ENCODE results near the gene CCDC192. TPM values are rescaled to one million over a fixed set of nuclear protein-coding genes. Genes with fewer than 3 reads are reported as not detected.

The CCDC192 gene
- total RNA-seq, 1 donor from 2014 or later: not detected

DNA sequence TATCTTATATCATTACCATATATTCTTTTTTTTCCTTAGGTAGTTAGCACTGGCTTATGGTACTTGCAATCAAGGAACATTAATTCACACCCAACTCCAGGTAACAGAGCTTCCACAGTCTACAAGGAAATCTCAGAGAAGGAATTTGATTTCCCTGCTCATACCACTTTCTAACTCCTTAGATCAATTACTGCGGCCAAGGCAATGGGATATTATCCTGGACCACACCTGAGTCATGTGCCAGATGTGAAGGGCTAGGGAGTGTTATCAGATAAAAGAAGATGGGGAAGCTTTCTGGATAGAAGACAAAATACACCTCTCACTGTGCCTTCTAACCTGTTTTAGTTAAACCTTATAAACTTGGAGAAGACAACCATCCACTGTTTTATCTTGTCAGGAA is 181.2 kb downstream of the CCDC192 start:
- H3K4me3 ChIP-seq (ENCODE audit: low read depth, low read length): no peak overlapping the region
- no peak for DNase-seq (ENCODE audit: low read depth)
- no peaks in the 10 kb centered on the region for H3K36me3 ChIP-seq (ENCODE audit: control insufficient read depth, insufficient read depth, low read length)
- TF ChIP-seq, protein P1, sequence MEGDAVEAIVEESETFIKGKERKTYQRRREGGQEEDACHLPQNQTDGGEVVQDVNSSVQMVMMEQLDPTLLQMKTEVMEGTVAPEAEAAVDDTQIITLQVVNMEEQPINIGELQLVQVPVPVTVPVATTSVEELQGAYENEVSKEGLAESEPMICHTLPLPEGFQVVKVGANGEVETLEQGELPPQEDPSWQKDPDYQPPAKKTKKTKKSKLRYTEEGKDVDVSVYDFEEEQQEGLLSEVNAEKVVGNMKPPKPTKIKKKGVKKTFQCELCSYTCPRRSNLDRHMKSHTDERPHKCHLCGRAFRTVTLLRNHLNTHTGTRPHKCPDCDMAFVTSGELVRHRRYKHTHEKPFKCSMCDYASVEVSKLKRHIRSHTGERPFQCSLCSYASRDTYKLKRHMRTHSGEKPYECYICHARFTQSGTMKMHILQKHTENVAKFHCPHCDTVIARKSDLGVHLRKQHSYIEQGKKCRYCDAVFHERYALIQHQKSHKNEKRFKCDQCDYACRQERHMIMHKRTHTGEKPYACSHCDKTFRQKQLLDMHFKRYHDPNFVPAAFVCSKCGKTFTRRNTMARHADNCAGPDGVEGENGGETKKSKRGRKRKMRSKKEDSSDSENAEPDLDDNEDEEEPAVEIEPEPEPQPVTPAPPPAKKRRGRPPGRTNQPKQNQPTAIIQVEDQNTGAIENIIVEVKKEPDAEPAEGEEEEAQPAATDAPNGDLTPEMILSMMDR (IDR thresholded peaks at IDR 0.05; ENCODE audit: insufficient read depth, low read length, poor library complexity, severe bottlenecking): no peak
- no peaks in the 10 kb centered on the region for H3K27me3 ChIP-seq (ENCODE audit: control insufficient read depth, insufficient read depth, low read length)

DNA sequence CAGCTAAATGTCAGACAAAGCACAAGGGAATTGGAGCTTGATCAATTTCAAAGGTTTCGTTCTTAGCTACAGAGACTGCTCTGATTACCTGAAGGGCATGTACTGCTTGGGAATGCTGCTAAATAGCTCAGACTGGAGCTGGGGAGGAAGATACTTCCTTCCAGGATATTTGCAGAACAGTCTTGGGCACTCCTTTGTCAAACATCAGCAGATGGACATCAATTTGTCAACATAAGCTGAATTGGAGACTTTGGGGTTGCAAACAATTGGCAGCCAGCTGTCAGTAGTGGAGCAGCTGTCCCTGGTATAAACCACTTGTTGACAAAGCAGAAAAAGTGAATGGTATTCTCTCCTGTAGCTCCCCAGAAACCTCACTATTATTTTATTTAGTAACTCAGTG is 182.0 kb downstream of the CCDC192 start:
- Histone ChIP-seq H3K27me3 (ENCODE audit: control insufficient read depth, insufficient read depth, low read length) (no peaks in the 10 kb centered on the region), H3K4me3 (ENCODE audit: low read depth, low read length) (no peak overlapping the region)
- TF ChIP-seq, protein P1 (IDR thresholded peaks at IDR 0.05; ENCODE audit: insufficient read depth, low read length, poor library complexity, severe bottlenecking): no peak

DNA sequence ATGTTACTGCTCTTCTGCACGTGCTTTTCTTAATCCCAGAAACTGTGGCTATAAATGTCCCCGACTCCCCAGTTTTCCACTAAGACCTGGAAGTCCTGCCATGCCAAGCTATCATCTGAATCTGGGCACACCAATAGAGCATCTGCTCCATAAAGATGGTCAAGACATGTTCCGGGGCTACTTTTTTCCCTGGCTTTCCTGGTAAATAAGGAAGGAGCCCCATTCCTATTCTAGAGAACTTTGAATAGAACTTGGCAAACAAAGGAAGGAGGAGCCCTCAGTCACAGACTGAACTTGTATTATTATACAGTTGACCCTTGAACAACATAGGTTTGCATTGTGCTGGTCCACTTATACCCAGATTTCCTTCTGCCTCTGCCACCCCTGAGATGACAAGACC is 182.9 kb downstream of the CCDC192 start:
- H3K4me3 ChIP-seq (ENCODE audit: low read depth, low read length): no peak overlapping the region
- no peak for DNase-seq (ENCODE audit: low read depth)
- TF ChIP-seq, protein P1 (IDR thresholded peaks at IDR 0.05; ENCODE audit: insufficient read depth, low read length, poor library complexity, severe bottlenecking): no peak
- no peaks in the 10 kb centered on the region for H3K36me3 ChIP-seq (ENCODE audit: control insufficient read depth, insufficient read depth, low read length)
- no peaks in the 10 kb centered on the region for H3K27me3 ChIP-seq (ENCODE audit: control insufficient read depth, insufficient read depth, low read length)

More for the DNA sequence above, 182.0 kb downstream of the CCDC192 start:
- H3K36me3 ChIP-seq (ENCODE audit: control insufficient read depth, insufficient read depth, low read length): no peaks in the 10 kb centered on the region
- DNase-seq (ENCODE audit: low read depth): no peak

DNA sequence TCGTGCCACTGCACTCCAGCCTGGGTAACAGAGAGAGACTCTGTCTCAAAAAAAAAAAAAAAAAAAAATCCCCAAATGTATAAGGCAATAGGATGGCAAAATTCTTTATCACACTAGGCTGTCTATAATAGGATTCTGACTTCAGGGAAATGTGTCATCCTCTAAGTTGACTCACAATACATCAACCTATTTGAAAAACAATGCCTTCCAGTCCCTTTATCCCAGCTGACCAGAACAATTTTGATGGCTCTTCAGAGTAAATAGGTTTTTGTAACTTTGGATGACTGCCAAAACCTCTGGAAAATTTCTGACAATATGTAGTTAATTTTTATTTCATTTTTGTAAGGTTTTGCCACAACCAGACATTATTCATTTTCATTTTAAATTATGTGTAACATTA is 184.1 kb downstream of the CCDC192 start:
- H3K4me3 ChIP-seq (ENCODE audit: low read depth, low read length): no peak overlapping the region
- TF ChIP-seq, protein P1 (IDR thresholded peaks at IDR 0.05; ENCODE audit: insufficient read depth, low read length, poor library complexity, severe bottlenecking): no peak
- no peak for DNase-seq (ENCODE audit: low read depth)

DNA sequence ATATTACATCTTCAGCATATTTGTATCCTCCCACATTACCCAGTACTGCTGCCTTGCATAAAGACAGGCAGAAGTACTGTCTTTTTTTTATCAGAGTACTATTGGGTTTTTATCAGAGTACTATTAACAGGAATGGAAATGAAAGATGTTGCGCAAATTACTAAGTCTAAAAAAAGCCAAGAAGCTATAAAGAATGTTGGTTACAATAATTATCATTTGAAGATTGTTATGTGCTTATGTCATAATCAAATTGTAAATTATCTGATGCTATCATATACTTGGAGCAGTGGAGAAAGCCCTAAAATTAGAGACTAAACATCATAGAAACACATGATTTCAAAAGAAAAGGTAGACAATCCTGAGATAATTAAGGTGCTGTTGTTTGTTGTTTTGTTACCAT is 188.8 kb downstream of the CCDC192 start:
- Histone ChIP-seq H3K27me3 (ENCODE audit: control insufficient read depth, insufficient read depth, low read length) (no peaks in the 10 kb centered on the region), H3K36me3 (ENCODE audit: control insufficient read depth, insufficient read depth, low read length) (no peaks in the 10 kb centered on the region), H3K4me3 (ENCODE audit: low read depth, low read length) (no peak overlapping the region)
- no peak for DNase-seq (ENCODE audit: low read depth)
- TF ChIP-seq, protein P1 (IDR thresholded peaks at IDR 0.05; ENCODE audit: insufficient read depth, low read length, poor library complexity, severe bottlenecking): no peak

More for the DNA sequence above, 184.1 kb downstream of the CCDC192 start:
- H3K27me3 ChIP-seq (ENCODE audit: control insufficient read depth, insufficient read depth, low read length): no peaks in the 10 kb centered on the region
- no peaks in the 10 kb centered on the region for H3K36me3 ChIP-seq (ENCODE audit: control insufficient read depth, insufficient read depth, low read length)

DNA sequence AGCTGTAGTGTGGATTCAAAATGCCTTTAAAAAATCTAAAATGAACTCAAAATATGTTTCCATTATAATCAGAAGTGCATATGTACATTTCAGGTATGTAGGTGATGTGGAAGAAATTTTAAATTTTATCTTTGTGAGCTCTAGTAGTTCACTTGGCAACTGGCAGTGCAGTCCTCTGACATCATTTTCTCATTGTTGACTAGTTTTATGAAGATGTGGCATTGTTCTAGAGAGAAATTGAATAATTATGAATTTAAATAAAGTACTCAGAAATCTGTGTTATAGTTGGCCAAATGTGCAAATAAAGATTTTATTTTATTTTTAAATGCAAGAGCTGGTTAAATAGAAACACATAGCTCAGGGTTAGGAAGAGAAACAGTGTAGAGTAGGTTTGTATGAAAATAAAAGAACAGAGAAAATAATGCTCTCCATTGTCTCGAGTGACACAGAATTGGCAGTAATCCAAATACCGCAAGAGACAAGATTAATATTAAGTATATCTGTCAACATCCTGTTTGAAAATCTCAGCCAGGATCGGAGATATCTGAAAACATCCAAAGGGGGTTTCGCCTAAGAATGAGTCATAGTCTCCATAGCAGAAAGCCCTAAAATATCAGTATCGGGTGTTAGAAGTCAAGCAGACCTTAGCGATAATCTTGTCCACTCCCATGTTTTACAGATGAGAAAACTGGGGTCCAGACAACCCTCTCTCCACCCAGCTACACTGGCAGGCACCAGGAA is 189.4 kb downstream of the CCDC192 start:
- no peak overlapping the region for H3K4me3 ChIP-seq (ENCODE audit: low read depth, low read length)
- H3K27me3 ChIP-seq (ENCODE audit: control insufficient read depth, insufficient read depth, low read length): no peaks in the 10 kb centered on the region
- TF ChIP-seq, protein P1 (IDR thresholded peaks at IDR 0.05; ENCODE audit: insufficient read depth, low read length, poor library complexity, severe bottlenecking): no peak
- no peaks in the 10 kb centered on the region for H3K36me3 ChIP-seq (ENCODE audit: control insufficient read depth, insufficient read depth, low read length)
- no peak for DNase-seq (ENCODE audit: low read depth)

Data from kidney epithelial cell (primary cell).